HAP-1 (cell line): Measurements from ENCODE around the gene PDRG1.

ENCODE experiments used
- DNase-seq, 2 experiments: peaks; one replicate each; pipeline ENCODE4 v3.0.0-alpha.2; 2016 to 2020; ENCODE audit warnings: low spot score in 2 of 2
- H3K27me3 ChIP-seq: fragments of 250-450 bp; sonication (Bioruptor Pico); 2 replicates; pipeline ENCODE4 v1.5.1; 2020; ENCODE audit warnings: low read depth, mild to moderate bottlenecking, moderate library complexity
- H3K36me3 ChIP-seq: fragments of 250-450 bp; sonication (Bioruptor Pico); replicated peaks from 2 replicates; pipeline ENCODE4 v1.5.1; 2020; ENCODE audit warnings: mild to moderate bottlenecking
- H3K4me1 ChIP-seq: fragments of 250-450 bp; sonication (Bioruptor Pico); 2 replicates; pipeline ENCODE4 v1.5.1; 2020; ENCODE audit warnings: mild to moderate bottlenecking
- H3K4me3 ChIP-seq: fragments of 250-450 bp; sonication (Bioruptor Pico); 2 replicates; pipeline ENCODE4 v1.5.1; 2020; ENCODE audit warnings: mild to moderate bottlenecking, moderate library complexity
- H3K9me3 ChIP-seq: fragments of 250-450 bp; sonication (Bioruptor Pico); 2 replicates; pipeline ENCODE4 v1.5.1; 2020; ENCODE audit warnings: mild to moderate bottlenecking, moderate library complexity
- in situ Hi-C: fragments of 300-500 bp; cut with MboI; formaldehyde crosslinking; loops from 3 replicates; pipeline ENCODE4 v1.14.3; 2020; ENCODE audit warnings: low sequenced_read_pairs, inconsistent platforms, mixed read lengths

The PDRG1 gene

GRCh38 chr20:31897541-31897940 lies 54.3 kb downstream of the PDRG1 start:
- no peaks in the 10 kb centered on the region for H3K9me3 ChIP-seq
- no peaks in the 10 kb centered on the region for H3K4me1 ChIP-seq
- no peak overlapping the region for H3K4me3 ChIP-seq
- H3K27me3 ChIP-seq, result no peaks in the 10 kb centered on the region
- no peak for DNase-seq
- in situ Hi-C loops, result no loop called here
- H3K36me3 ChIP-seq, result no peaks in the 10 kb centered on the region

- no peaks in the 10 kb centered on the region for H3K9me3 ChIP-seq
- in situ Hi-C loops, result no loop called here
- H3K4me1 ChIP-seq, result no peaks in the 10 kb centered on the region
- H3K36me3 ChIP-seq, result no peaks in the 10 kb centered on the region
- H3K4me3 ChIP-seq, result no peak overlapping the region
- no peak for DNase-seq
- no peaks in the 10 kb centered on the region for H3K27me3 ChIP-seq
Observed at GRCh38 chr20:31896049-31896448, 55.8 kb downstream of the PDRG1 start.

GRCh38 chr20:31894980-31895675 lies 56.7 kb downstream of the PDRG1 start:
- H3K4me3 ChIP-seq, result no peak overlapping the region
- H3K9me3 ChIP-seq, result no peaks in the 10 kb centered on the region
- H3K4me1 ChIP-seq, result no peaks in the 10 kb centered on the region
- DNase-seq, result no peak
- in situ Hi-C loops, result no loop called here
- H3K27me3 ChIP-seq, result no peaks in the 10 kb centered on the region
- H3K36me3 ChIP-seq, result no peaks in the 10 kb centered on the region
